ENCODE data around the gene WNK2. TPM values are rescaled to one million over a fixed set of nuclear protein-coding genes. Genes with fewer than 3 reads are reported as not detected.
A peak's percentile ranks its signal among the peaks of the same experiment; 100 is the strongest.

Gene WNK2
- total and polyA plus RNA-seq, 5 donors: 167 to 322 (median 246) TPM

DNA sequence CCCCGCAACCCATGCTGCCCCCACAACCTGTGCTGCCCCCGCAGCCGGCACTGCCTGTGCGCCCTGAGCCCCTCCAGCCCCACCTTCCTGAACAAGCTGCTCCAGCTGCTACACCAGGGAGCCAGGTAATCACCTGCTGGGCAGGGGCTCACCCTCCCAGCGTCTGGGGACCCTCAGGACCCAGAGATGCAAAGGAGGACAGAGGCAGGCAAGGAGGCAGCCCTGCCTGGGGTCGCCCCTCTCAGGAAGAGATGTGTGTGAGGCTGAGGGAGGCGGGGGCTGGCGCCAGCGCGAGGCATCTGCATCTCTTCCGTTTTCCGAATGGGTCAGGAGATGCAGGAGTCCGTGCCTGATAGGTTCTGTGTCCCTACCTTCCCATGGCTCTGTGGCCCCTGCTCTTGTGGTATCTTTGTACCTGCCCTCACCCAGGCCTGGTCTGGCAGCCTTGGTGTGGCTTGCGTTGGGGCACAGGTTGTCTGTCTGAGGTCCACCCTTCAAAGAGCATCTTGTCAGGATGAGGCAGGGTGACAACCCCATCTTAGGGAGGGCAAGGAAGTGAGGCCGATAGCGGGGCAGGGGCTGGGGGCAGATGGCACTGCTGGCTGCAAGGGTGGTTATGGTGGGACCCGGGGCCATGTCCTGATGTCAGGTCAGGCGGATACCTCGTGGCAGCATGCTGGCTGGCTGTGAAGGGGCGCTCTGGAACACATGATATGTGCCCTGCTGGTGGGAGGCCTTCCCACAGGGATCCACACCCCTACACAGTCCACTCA lies 75.7 kb downstream of the WNK2 start:
- intact Hi-C loops (cut with DNase I): no loop called here
- WGBS: 89% methylated on average over 20 of the region's 20 CpGs
- H3K9me3 ChIP-seq (ENCODE audit: control insufficient read depth, low read length): no peaks in the 10 kb centered on the region
- ATAC-seq (no peak), DNase-seq (peak in 1 of 3 donors; percentile 32)
- H3K4me3 ChIP-seq (ENCODE audit: low read length): no peak overlapping the region
- H3K4me1 ChIP-seq (ENCODE audit: control insufficient read depth, insufficient read depth, low read length): no peaks in the 10 kb centered on the region
- no peaks in the 10 kb centered on the region for H3K27me3 ChIP-seq (ENCODE audit: control insufficient read depth, insufficient read depth)
- no peak overlapping the region for H3K27ac ChIP-seq (ENCODE audit: low read length)

- 85% methylated on average over 12 of the region's 12 CpGs for WGBS
- Histone ChIP-seq H3K27ac (ENCODE audit: low read length) (no peak overlapping the region), H3K9me3 (ENCODE audit: control insufficient read depth, low read length) (no peaks in the 10 kb centered on the region), H3K27me3 (ENCODE audit: control insufficient read depth, insufficient read depth) (no peaks in the 10 kb centered on the region), H3K4me1 (ENCODE audit: control insufficient read depth, insufficient read depth, low read length) (no peaks in the 10 kb centered on the region), H3K4me3 (ENCODE audit: low read length) (no peak overlapping the region)
- ATAC-seq: no peak
- intact Hi-C loops (cut with DNase I): no loop called here
- DNase-seq: peak in 1 of 3 donors; percentile 56
Observed at GRCh38 chr9:93260263-93261066, 76.5 kb downstream of the WNK2 start.

- no peaks in the 10 kb centered on the region for H3K9me3 ChIP-seq (ENCODE audit: control insufficient read depth, low read length)
- ATAC-seq (no peak), DNase-seq (no peak)
- H3K27ac ChIP-seq (ENCODE audit: low read length): no peak overlapping the region
- intact Hi-C loops (cut with DNase I): no loop called here
- no peaks in the 10 kb centered on the region for H3K4me1 ChIP-seq (ENCODE audit: control insufficient read depth, insufficient read depth, low read length)
- no peaks in the 10 kb centered on the region for H3K27me3 ChIP-seq (ENCODE audit: control insufficient read depth, insufficient read depth)
- no peak overlapping the region for H3K4me3 ChIP-seq (ENCODE audit: low read length)
- WGBS: 77% methylated on average over 10 of the region's 10 CpGs
Observed at GRCh38 chr9:93261281-93261680, 77.3 kb downstream of the WNK2 start.

- H3K4me1 ChIP-seq (ENCODE audit: control insufficient read depth, insufficient read depth, low read length): no peaks in the 10 kb centered on the region
- DNase-seq (peak in 2 of 3 donors; percentile 57 to 71), ATAC-seq (peak in 1 of 2 donors; percentile 7)
- no peaks in the 10 kb centered on the region for H3K9me3 ChIP-seq (ENCODE audit: control insufficient read depth, low read length)
- H3K27ac ChIP-seq (ENCODE audit: low read length): no peak overlapping the region
- no peak overlapping the region for H3K4me3 ChIP-seq (ENCODE audit: low read length)
- WGBS: 76% methylated on average over 26 of the region's 26 CpGs
- intact Hi-C loops (cut with DNase I): no loop called here
- H3K27me3 ChIP-seq (ENCODE audit: control insufficient read depth, insufficient read depth): no peaks in the 10 kb centered on the region
Observed at GRCh38 chr9:93261735-93262523, 78.0 kb downstream of the WNK2 start.

- ATAC-seq (peak in 1 of 2 donors; percentile 18), DNase-seq (peak in 2 of 3 donors; percentile 53 to 57)
- Histone ChIP-seq H3K4me3 (ENCODE audit: low read length) (no peak overlapping the region), H3K27ac (ENCODE audit: low read length) (no peak overlapping the region), H3K27me3 (ENCODE audit: control insufficient read depth, insufficient read depth) (no peaks in the 10 kb centered on the region), H3K9me3 (ENCODE audit: control insufficient read depth, low read length) (no peaks in the 10 kb centered on the region), H3K4me1 (ENCODE audit: control insufficient read depth, insufficient read depth, low read length) (no peaks in the 10 kb centered on the region)
- 78% methylated on average over 19 of the region's 19 CpGs for WGBS
- intact Hi-C loops (cut with DNase I): no loop called here
Observed at GRCh38 chr9:93262537-93263310, 78.8 kb downstream of the WNK2 start.

DNA sequence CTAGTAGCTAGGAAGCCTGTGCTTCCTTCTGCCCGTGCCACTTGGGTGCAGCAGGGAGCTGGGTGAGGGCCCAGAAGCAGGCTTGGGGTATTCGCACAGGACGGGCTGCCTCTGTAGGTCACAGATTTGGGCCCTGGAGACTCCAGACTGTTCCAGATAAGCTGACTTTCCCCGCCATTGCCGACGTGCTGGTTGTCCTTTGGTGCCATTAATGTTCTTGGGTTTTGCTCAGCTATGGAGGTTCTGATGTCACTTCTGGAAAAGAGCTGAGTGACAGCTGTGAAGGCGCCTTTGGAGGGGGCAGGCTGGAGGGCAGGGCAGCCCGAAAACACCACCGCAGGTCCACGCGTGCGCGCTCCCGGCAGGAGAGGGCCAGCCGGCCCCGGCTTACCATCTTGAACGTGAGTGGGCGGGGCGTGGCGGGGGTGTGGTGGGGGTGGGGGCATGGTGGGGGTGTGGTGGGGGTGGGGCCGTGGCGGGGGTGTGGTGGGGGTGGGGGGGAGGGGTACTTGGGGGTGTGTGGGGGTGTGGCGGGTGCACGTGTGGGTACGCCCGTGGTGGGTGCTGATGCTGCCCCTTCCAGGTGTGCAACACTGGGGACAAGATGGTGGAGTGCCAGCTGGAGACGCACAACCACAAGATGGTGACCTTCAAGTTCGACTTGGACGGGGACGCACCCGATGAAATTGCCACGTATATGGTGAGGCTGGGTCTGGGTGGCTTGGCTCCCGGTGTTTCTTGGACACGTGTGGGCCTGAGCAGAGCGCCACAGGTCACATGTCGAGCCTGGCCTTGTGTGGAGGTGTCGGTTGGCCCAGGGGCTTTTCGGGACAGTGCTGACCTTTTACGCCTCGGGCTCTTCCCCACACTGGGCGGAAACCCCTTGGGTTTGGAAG lies 79.6 kb downstream of the WNK2 start:
- WGBS: 89% methylated on average over 39 of the region's 41 CpGs
- Histone ChIP-seq H3K27me3 (ENCODE audit: control insufficient read depth, insufficient read depth) (no peaks in the 10 kb centered on the region), H3K4me3 (ENCODE audit: low read length) (no peak overlapping the region), H3K9me3 (ENCODE audit: control insufficient read depth, low read length) (no peaks in the 10 kb centered on the region), H3K4me1 (ENCODE audit: control insufficient read depth, insufficient read depth, low read length) (no peaks in the 10 kb centered on the region), H3K27ac (ENCODE audit: low read length) (no peak overlapping the region)
- DNase-seq (peak in 2 of 3 donors; percentile 36 to 57), ATAC-seq (no peak)
- intact Hi-C loops (cut with DNase I): no loop called here

- DNase-seq: peak in 2 of 3 donors; percentile 19 to 23
- ATAC-seq: no peak
Observed at GRCh38 chr9:93264338-93265125, 80.6 kb downstream of the WNK2 start.

DNA sequence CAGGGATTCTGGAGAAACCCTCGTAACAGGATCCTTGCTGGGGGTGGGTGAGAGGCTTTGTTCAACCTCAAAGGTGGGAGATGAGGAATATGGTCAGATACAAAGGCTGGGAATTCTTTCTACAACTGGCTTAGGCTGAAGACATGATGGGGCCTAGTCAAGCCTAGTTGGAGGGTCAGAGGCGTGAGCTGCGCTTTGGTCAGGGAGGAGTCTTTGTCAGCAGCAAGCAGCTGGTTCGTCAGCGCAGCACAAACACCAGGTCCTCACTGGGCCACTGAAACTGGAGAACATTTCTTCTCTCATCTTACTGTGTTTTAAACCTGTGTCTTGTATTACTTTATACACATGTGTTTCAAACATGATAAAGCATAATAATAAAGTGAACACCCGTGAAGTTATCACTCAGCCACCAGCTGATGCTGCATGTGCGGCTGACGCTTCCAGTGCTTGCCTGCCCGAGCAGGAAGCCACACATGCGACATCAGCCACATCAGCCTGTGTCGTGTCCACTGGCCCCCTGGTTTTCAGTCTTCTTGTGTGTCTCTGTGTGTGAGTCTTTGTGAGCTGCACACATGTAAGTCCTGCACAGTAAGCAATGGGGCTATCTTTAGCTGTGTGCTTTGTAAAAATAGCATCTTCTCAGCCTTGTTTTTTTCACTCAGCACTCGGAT lies 81.5 kb downstream of the WNK2 start:
- intact Hi-C loops (cut with DNase I): no loop called here
- H3K27ac ChIP-seq (ENCODE audit: low read length): no peak overlapping the region
- no peak for ATAC-seq

More at GRCh38 chr9:93264338-93265125, 80.6 kb downstream of the WNK2 start:
- H3K9me3 ChIP-seq (ENCODE audit: control insufficient read depth, low read length): no peaks in the 10 kb centered on the region
- no peak overlapping the region for H3K4me3 ChIP-seq (ENCODE audit: low read length)
- H3K27ac ChIP-seq (ENCODE audit: low read length): no peak overlapping the region
- 84% methylated on average over 14 of the region's 14 CpGs for WGBS
- intact Hi-C loops (cut with DNase I): no loop called here
- H3K27me3 ChIP-seq (ENCODE audit: control insufficient read depth, insufficient read depth): no peaks in the 10 kb centered on the region
- H3K4me1 ChIP-seq (ENCODE audit: control insufficient read depth, insufficient read depth, low read length): no peaks in the 10 kb centered on the region

GRCh38 chr9:93265972-93266371 lies 82.0 kb downstream of the WNK2 start:
- H3K4me1 ChIP-seq (ENCODE audit: control insufficient read depth, insufficient read depth, low read length): no peaks in the 10 kb centered on the region
- H3K9me3 ChIP-seq (ENCODE audit: control insufficient read depth, low read length): no peaks in the 10 kb centered on the region
- H3K27ac ChIP-seq (ENCODE audit: low read length): no peak overlapping the region
- ATAC-seq (no peak), DNase-seq (no peak)
- H3K27me3 ChIP-seq (ENCODE audit: control insufficient read depth, insufficient read depth): no peaks in the 10 kb centered on the region
- 77% methylated on average over 6 of the region's 6 CpGs for WGBS
- intact Hi-C loops (cut with DNase I): no loop called here
- H3K4me3 ChIP-seq (ENCODE audit: low read length): no peak overlapping the region

More for the DNA sequence above, 81.5 kb downstream of the WNK2 start:
- H3K9me3 ChIP-seq (ENCODE audit: control insufficient read depth, low read length): no peaks in the 10 kb centered on the region
- whole genome bisulfite sequencing: 70% methylated on average over 12 of the region's 12 CpGs
- H3K4me3 ChIP-seq (ENCODE audit: low read length): no peak overlapping the region
- DNase-seq: peak in 1 of 3 donors; percentile 17
- no peaks in the 10 kb centered on the region for H3K27me3 ChIP-seq (ENCODE audit: control insufficient read depth, insufficient read depth)
- no peaks in the 10 kb centered on the region for H3K4me1 ChIP-seq (ENCODE audit: control insufficient read depth, insufficient read depth, low read length)
